Measurements from ENCODE around the gene RABL6.
"Not testable (repeated sequence)": the region's sequence is repeated elsewhere in the genome, so short reads cannot be mapped to it uniquely, and the experiment has no call there.

RABL6 gene

DNA sequence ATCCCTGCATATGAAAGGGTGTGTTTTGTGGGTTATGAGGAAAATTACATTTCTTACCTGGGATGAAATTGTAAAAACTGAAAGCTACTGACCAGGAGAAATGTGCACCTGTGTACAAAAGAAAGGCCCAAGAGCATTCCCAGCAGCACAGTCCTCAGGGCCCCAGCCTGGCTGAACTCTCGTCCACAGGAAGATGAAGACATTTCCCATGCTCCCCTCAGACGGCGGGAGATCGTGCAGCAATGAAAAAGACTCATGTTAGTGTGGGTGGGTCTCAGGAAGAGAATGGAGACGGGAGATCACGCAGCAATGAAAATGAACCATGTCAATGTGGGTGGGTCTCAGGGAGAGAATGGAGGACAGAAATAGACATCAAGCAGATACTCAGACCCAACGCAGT lies 30.8 kb upstream of the RABL6 start:
- no peak for DNase-seq (ENCODE audit: low read depth)

DNA sequence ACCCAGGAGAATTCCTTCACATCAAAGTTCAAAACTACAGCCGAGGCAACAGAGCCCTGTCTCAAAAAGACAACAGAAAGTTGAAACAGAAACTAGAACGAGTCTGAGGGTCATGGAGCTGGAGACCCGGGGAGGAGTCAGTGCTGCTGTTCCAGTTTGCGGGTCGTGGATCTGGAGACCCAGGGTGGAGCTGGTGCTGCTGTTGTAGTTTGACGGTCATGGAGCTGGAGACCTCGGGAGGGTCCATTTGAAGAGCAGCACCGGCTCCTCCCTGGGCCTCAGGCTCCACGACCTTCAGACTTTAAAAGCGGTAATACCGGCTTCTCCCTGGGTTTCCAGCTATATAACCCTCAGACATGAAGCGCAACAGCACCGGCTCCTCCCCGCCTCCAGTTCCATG lies 30.4 kb upstream of the RABL6 start:
- no peak for DNase-seq (ENCODE audit: low read depth)

DNA sequence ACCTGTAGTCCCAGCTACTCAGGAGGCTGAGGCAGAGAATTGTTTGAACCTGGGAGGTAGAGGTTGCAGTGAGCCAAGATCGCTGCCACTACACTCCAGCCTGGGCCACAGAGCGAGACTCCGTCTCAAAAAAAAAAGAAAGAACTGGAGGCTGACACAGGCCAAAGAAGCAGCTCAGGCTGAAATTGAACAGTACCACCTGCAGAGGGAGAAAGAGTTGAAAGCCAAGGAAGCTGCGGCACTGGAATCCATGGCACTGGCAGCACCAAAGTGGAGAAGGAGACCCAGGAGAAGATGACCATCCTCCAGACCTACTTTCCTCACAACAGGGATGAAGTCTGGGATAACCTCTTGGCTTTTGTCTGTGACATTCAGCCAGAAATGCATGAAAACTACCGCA lies 27.9 kb upstream of the RABL6 start:
- DNase-seq (ENCODE audit: low read depth): no peak

DNA sequence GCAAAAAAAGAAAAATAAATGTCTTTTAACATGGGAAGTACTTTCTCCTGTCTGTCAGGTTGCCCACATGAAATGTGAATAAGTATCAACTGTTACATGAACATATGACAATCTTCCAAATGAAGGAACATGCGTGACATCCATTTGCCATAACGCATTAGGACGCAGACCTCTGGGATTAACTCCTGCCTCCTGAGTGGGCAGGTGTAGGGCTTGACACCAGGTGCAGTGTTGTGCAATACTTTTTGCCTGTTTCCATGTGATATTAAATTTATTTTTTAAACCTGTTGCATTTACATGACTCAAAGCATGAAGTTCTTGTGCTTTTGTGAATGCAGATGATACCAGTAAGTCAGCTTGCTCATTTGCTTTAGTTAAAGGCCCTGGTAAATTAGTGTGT lies 25.3 kb upstream of the RABL6 start:
- DNase-seq (ENCODE audit: low read depth): no peak

DNA sequence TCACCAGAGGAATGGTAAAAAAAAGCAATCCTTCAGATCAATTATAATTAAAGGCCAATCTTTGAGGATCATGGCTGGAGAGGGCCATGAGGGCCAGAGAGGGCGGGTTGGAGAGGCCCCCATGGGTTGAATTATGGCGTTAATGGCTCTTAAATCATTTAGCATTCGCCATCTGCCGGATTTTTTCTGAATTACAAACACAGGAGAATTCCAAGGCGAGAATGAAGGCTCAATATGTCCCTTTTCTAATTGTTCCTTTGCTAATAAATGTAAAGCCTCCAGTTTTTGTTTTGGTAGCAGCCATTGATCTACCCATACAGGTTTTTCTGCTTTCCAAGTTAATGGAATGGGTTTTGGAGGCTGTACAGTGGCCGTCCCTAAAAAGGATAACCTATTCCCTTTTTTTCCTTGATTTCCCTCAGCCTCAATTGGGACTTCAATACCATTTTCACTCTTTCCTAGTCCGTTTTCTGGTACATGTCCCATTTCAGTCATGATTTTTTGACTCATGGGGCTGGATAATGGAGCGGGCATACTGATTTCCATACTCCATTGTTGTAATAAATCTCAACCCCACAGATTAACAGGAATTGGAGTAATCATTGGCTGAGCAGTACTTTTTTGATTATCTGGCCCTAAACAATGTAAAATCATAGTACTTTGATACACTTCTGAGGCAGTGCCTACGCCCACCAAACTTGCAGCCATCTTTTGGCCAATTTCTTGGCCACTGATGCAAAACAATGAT lies 23.3 kb upstream of the RABL6 start:
- no peak for DNase-seq (ENCODE audit: low read depth)

DNA sequence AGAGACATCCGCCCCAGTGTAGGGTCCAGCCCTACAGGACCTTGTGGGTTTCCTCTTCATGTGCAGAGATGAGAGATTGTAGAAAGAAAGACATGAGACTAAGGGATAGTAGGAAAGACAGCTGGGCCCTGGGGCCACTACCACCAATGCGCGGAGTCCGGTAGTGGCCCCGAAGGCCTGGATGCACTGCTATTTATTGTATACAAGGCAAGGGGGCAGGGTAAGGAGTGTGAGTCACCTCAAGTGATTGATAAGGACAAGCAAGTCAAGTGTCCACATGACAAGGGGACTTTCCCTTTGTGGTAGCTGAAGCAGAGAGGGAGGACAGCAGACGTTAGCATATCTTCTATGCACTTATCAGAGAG lies 22.8 kb upstream of the RABL6 start:
- DNase-seq (ENCODE audit: low read depth): no peak

DNA sequence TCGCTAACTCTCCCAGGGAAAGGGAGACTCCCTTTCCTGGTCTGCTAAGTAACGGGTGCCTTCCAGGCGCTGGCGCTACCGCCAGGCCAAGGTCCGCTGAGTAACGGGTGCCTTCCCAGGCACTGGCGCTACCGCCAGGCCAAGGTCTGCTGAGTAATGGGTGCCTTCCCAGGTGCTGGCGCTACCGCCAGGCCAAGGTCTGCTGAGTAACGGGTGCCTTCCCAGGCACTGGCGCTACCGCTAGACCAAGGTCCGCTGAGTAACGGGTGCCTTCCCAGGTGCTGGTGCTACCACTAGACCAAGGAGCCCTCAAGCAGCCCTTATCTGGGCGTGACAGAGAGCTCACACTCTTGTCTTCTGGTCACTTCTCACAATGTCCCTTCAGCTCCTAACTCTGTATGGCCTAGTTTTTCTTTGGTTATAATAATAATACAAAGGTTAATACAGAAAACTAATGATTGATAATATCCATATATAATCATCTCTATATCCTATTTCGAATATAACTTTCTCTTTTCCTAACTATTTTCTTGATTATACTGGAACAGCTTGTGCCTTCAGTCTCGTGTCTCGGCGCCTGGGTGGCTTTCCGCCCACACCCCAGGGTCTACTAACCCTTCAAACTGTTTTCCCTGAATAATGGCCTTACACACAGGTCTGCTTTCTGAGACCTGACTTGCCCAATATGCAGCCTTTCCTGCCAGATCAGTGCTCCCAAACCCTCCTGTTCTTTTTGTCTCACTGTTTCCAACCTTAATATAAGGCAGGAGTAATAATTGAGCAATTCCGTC lies 22.0 kb upstream of the RABL6 start:
- DNase-seq (ENCODE audit: low read depth): not testable (repeated sequence)

DNA sequence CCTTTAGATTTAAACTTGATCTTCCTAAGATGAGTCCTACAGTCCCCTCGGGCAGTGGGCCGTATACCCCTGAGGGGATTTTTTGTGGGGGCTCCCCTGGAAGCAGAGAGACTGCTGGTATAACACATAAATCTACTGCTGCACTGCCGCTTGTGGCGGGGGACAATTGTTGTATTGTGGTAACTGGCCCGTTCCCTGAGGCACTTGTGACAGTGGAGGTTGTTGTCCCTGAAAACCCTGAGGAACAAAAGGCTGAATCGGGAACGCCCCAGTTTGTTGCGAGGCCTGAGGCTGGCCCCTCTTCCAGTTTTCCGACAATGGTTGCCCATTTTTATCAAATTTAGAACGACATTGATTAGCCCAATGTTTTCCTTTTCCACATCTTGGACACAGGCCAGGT lies 21.3 kb upstream of the RABL6 start:
- DNase-seq (ENCODE audit: low read depth): no peak

DNA sequence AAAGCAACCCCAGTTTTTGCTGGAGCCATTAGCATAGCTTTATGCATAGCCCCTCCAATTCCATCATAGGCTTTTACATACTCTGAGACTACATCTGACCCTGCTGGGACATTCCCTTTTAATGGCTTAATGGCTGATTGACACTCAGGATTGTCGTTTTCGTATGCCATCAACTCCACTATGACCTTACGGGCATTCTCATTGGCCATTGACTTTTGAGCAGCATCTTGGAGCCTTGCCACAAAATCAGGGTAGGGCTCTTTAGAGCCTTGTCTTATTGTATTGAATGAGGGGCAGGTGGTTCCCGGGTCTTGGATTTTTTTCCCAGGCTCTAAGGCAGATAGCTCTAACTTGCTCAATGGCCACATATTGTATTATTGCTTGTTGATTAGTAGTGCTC lies 20.8 kb upstream of the RABL6 start:
- DNase-seq (ENCODE audit: low read depth): not testable (repeated sequence)

DNA sequence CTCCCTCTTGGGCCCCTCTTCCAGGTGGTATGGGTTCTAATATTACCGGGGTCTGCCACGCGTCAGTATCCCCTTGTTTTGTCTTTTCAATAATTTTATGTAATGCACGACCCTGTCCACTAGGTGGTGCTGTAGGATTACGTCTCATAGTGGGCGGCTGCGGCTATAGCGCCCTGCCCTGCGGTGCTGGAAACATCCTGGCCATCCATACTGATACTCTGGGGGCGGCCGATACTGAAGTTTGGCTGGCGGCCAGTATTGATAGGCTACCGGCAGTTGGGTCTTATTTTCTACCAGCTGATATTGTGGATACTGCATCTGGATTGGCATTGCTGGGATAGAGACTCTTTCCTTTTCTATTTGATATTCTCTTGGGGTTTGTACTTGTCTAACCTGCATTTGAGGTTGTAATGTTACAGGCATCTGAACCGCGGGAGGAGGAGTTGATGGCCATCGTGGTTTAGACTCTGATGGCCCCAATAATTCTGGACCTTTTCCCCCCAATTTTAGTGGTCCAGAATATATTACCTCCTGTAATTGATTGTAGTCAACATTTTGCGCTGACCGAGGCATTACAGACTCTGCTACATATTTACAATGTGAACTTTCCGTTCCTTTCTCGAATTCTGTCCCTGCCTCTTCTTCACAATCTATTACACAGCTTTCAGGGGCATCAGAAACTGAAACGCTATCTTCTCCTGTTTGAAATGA lies 19.9 kb upstream of the RABL6 start:
- DNase-seq (ENCODE audit: low read depth): peak; percentile 66

DNA sequence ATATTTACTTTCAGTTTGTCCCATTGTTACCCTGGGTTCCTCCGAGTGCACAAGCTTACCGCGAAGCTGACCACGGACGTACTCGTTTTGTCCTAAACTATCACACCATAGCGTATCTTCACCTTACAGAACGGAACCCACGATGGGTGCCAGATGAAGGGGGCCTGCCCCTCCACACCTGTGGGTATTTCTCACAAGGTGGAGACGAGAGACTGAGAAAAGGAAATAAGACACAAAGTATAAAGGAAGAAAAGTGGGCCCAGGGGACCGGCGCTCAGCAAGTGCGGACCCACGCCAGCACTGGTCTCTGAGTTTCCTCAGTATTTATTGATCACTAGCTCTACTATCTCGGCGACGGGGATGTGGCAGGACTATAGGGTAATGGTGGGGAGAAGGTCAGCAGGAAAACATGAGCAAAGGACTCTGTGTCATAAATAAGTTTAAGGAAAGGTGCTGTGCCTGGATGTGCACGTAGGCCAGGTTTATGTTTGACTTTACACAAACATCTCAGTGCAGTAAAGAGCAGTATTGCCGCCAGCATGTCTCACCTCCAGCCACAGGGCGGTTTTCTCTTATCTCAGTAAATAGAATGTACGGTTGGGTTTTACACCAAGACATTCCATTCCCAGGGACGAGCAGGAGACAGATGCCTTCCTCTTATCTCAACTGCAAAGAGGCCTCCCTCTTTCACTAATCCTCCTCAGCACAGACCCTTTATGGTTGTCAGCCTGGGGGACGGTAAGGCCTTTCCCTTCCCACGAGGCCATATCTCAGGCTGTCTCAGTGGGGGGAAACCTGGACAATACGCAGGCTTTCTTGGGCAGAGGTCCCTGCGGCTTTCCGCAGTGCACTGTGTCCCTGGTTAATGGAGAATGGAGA lies 18.9 kb upstream of the RABL6 start:
- not testable (repeated sequence) for DNase-seq (ENCODE audit: low read depth)

DNA sequence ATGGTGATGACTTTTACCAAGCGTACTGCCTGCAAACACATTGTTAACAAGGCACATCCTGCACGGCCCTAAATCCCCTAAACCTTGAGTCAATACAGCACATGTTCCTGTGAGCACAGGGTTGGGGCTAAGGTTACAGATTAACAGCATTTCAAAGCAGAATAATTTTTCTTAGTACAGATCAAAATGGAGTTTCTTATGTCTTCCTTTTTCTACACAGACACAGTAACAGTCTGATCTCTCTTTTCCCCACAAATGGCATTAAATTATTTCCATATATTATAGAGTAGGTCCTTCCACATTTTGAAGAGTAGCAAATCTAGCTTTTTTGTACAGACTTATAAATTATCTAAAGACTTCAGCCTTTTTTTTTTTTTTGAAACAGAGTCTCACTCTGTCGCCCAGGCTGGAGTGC lies 18.2 kb upstream of the RABL6 start:
- no peak for DNase-seq (ENCODE audit: low read depth)

DNA sequence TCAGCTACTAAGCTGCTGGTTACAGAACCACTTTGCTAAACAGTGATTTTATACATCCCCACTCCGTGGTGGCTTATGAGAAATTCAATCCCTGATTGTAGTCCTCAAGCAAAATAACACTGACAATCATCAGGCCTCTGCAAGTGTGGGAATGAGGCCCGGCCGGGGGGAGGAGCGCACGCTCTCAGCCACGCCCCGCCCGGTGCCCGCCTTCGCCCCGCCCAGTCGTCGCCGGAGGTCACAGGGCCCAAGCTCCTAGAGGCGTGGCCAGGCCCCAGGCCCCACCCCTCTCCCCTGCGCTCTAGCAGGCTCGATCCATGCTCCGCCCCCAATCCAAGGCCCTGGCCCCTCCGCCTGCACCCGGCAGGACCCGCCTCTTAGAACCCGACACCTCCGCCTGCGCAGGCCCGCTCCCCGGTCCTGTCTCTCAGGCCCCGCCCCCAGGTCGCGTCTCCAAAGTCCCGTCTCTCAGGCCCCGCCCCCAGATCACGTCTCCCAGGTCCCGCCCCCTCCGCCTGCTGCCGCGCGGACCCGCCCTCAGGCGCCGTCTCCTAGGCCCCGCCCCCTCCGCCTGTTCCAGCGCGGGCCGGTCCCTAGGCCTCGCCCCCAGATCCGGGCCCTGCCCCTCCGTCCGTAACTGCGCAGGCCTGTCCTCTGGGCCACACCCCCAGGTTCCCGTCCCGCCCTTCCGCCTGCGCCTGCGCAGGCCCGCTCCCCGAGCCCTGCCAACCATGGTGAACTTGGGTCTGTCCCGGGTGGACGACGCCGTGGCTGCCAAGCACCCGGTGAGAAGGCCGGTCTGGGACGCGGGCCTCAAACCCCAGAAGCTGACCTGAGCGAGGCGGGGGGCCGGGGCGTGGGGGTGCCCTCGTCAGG lies 16.9 kb upstream of the RABL6 start, which contains the start of gene TMEM141:
TSS of gene TMEM141 (plus strand) at position 705 of the 876 bp plus-strand sequence. CDS start at position 732, 27 bp downstream.
- peak; percentile 99 for DNase-seq (ENCODE audit: low read depth)

DNA sequence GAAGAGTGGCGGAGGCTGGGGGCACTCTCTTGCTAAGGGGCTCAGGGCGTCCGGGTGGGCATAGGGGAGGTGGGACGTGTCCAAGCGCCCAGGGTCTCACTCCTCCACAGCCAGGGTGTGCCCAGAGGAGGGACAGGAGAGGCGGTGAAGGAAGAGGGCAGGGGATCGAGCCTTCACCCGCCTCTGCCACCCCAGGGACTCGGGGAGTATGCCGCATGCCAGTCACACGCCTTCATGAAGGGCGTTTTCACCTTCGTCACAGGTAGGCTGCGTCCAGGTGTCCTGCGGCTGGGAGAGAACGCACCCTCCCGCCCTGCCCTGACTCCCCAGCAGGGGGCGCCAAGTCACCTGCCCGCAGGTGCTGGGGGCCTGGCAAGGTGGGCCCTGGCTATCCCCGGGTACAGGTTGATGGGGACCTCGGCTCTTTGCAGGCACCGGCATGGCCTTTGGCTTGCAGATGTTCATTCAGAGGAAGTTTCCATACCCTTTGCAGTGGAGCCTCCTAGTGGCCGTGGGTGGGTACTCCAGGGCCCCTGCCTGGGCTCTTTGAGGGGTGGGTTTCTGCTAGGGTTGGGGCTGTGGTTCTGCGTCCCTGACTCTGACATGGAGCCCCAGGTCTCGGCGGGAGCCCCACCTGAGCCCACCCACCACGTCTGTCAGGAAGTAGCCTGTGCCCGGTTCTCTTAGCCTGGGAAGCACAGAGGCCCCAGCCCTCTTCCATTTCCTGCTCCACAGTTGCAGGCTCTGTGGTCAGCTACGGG lies 16.1 kb upstream of the RABL6 start:
- DNase-seq (ENCODE audit: low read depth): peak; percentile 54

DNA sequence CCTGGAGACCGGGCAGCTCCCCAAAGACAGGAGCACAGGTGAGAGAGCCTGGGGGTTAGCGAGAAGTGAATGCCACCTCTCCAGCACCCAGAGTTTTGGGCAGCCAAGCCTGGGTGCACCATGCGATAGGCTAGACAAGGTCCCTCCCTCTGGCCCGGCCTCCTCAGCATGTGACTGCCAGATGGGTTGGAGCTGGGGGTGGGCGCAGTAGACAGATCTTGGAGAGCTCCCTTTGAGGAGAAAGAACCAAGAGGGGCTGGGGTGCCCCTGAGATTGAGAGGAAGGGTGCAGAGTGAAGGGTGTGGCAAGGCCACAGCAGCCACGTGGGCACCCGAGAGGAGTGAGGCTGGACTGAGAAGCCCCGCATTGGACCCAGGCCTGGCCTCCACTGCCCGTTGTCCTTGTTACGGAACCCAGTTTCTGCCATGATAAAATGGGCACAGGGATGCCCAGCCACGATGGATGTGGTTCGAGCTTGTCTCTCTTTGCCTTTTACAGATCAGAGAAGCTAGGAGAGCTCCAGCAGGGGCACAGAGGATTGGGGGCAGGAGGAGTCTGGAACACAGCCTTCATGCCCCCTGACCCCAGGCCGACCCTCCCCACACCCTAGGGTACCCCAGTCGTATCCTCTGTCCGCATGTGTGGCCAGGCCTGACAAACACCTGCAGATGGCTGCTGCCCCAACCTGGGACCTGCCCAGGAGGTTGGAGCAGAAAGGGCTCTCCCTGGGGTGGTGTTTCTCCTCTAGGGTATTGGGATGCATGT lies 15.2 kb upstream of the RABL6 start:
- no peak for DNase-seq (ENCODE audit: low read depth)

DNA sequence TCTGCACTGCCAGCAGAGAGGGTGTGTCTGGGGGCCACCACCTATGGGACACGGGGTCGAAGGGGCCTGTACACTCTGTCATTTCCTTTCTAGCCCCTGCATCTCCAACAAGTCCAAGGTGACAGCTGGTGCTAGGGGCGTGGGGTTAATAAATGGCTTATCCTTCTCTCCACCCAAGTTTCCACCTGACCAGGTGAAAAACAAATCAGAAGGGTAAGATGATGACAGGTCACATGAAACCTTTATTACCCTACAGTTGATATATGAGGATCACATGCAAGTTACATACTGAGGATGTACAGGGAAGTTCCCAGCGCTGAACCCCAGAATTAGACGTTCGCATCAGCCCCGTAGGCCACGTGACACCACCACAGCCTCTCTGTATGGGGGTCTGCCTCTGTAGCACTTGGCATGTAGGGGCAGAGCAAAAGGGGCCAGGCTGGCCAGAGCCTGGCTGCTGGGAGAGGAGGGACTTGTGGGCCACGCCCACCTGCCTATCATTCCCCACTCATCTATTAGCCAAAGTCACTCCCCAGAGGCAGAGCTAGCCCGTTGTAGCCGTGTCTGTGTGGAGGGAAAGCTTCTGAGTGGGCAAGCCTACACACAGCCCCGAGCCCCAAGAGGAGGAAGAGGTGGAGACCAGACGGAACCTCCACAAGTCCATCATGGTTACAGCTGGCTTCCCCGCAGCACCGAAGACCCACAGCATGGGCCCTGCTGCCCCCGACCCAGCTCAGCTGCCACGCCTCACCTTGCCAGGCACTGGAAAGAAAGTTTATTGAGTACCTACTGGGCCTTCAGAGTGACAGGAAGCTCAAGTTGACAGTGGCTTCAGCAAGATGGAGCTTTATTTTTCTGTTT lies 14.4 kb upstream of the RABL6 start:
- no peak for DNase-seq (ENCODE audit: low read depth)

DNA sequence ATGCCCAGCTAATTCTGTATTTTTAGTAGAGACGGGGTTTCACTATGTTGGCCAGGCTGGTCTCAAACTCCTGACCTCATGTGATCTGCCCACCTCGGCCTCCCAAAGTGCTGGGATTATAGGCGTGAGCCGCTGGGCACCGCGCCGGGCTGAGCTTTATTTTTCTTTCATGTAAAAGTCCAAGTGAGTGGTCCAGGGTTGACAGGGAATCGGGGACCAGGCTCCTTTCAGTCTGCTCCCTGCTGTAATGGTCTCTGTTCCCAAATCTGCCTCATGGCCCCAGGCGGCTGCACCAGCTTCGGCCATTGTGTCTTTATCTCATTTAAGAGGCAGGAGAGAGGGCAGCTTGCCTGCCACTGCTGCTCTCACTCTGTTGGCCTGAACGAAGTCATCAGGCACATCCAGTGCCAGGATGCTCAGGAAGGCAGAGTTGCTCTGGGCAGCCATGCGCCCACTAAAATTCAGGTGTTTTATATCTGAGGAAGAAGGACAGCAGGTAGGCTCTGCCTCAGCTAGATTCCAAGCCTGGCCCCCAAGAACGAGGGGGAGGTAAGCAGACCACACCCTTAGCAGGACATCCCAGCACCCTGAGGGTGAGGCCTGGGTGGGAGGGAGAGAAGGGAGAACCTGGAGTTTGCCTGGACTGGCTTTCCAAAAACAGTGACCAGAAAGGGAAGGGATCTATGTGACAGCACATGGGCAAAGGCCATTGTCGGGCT lies 13.3 kb upstream of the RABL6 start:
- no peak for DNase-seq (ENCODE audit: low read depth)

DNA sequence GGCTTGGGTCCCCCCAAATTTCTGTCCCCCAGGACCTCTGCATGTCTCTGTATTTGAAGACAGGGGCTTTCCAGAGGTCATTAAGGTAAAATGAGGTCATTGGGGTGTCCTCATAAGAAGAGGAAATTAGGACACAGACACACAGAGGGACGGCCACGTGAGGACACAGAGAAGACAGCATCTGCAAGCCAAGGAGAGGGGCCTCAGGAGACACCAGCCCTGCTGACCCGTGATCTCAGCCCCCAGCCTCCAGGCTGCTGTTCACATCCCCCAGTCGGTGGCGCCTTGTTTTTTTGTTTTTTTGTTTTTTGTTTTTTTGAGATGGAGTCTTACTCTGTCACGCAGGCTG lies 12.8 kb upstream of the RABL6 start:
- DNase-seq (ENCODE audit: low read depth): no peak

All from activated gamma-delta T cell treated with anti-CD3 and anti-CD28 coated beads, Interleukin-2, amount 50 U/mL, for 16 hours (primary cell).